ENCODE measurements around the gene TBX3.

The TBX3 gene

GRCh38 chr12:114673169-114673833 is 10.7 kb downstream of the TBX3 start:
- DNase-seq (ENCODE audit: low spot score): peak; percentile 8
- no peak overlapping the region for H3K27ac ChIP-seq (replicated peaks; ENCODE audit: low read length)

DNA sequence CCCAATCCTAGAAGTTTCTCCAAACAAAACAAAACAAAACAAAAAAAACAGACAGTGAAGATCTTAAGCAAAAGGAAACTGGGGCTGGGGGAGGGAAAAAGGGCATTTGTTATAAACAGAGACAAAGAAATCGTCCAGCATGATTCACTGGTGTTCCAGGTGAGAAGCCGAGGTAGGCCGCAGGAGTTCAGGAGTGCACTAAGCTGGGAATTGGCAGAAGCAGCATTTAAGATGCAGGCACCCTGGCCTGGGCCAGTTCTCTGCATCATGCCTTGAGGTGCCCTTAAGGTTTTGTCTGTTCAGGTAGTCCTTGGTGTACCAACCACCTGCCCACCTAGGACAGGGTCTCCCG is 11.2 kb downstream of the TBX3 start:
- no peaks in the 10 kb centered on the region for H3K36me3 ChIP-seq (replicated peaks in 1 of 2; ENCODE audit: control insufficient read depth in 2 of 2, insufficient read depth in 2 of 2, low read length in 2 of 2)
- no peak overlapping the region for H2AK5ac ChIP-seq (ENCODE audit: low read depth, low read length)
- no peak overlapping the region for H3K4ac ChIP-seq (ENCODE audit: low read length)
- no peak overlapping the region for H2BK15ac ChIP-seq (ENCODE audit: low read length)
- H3K4me3 ChIP-seq (ENCODE audit: low read length in 2 of 2): no peak overlapping the region
- peaks cover 45 to 99% (median 94%) of the 10 kb centered on the region in 3 experiments for H3K27me3 ChIP-seq (ENCODE audit: control insufficient read depth in 3 of 3, insufficient read depth in 3 of 3, low read depth in 1 of 3, low read length in 3 of 3)
- no peak overlapping the region for H2BK120ac ChIP-seq (ENCODE audit: low read depth, low read length)
- H3K4me1 ChIP-seq (ENCODE audit: control insufficient read depth in 2 of 2, insufficient read depth in 1 of 2, low read depth in 1 of 2, low read length in 2 of 2): peaks cover 0 to 2% of the 10 kb centered on the region in 2 donors
- H4K91ac ChIP-seq (ENCODE audit: low read depth, low read length, poor library complexity): no peak overlapping the region
- H3K27ac ChIP-seq (replicated peaks; ENCODE audit: low read length): no peak overlapping the region
- H2BK12ac ChIP-seq (ENCODE audit: low read length): no peak overlapping the region
- no peak for DNase-seq (ENCODE audit: low spot score)
- H3K9me3 ChIP-seq (replicated peaks in 1 of 2; ENCODE audit: control insufficient read depth in 2 of 2, insufficient read depth in 1 of 2, low read depth in 1 of 2, low read length in 2 of 2): no peaks in the 10 kb centered on the region
- no peak overlapping the region for H3K9ac ChIP-seq (ENCODE audit: low read depth, low read length, poor library complexity)
- no peak overlapping the region for H3K18ac ChIP-seq (ENCODE audit: low read length)
- no peak overlapping the region for H3K23ac ChIP-seq (ENCODE audit: low read depth, low read length, poor library complexity)
- no peak overlapping the region for H3K14ac ChIP-seq (ENCODE audit: low read length)
- no peak overlapping the region for H2AFZ ChIP-seq (ENCODE audit: low read length)
- H3K4me2 ChIP-seq (ENCODE audit: insufficient read depth, low read length, poor library complexity, severe bottlenecking): no peak overlapping the region
- no peak overlapping the region for H4K8ac ChIP-seq (ENCODE audit: low read depth, low read length)
- WGBS, 2 donors (ENCODE audit: extremely low coverage in 2 of 2, insufficient read length in 2 of 2, insufficient replicate concordance in 1 of 2): no CpG with 5 or more reads among the region's 4 CpGs
- H2BK5ac ChIP-seq (ENCODE audit: low read length): no peak overlapping the region
- no peaks in the 10 kb centered on the region for H3K79me1 ChIP-seq (ENCODE audit: low read depth, low read length)

More at GRCh38 chr12:114673169-114673833, 10.7 kb downstream of the TBX3 start:
- H2BK15ac ChIP-seq (ENCODE audit: low read length): no peak overlapping the region
- no peaks in the 10 kb centered on the region for H3K36me3 ChIP-seq (replicated peaks in 1 of 2; ENCODE audit: control insufficient read depth in 2 of 2, insufficient read depth in 2 of 2, low read length in 2 of 2)
- H4K91ac ChIP-seq (ENCODE audit: low read depth, low read length, poor library complexity): no peak overlapping the region
- H3K23ac ChIP-seq (ENCODE audit: low read depth, low read length, poor library complexity): no peak overlapping the region
- H3K27me3 ChIP-seq (ENCODE audit: control insufficient read depth in 3 of 3, insufficient read depth in 3 of 3, low read depth in 1 of 3, low read length in 3 of 3): peaks cover 44 to 99% (median 94%) of the 10 kb centered on the region in 3 experiments
- no peak overlapping the region for H2BK12ac ChIP-seq (ENCODE audit: low read length)
- H3K18ac ChIP-seq (ENCODE audit: low read length): no peak overlapping the region
- no peak overlapping the region for H2BK120ac ChIP-seq (ENCODE audit: low read depth, low read length)
- no peak overlapping the region for H4K8ac ChIP-seq (ENCODE audit: low read depth, low read length)
- H3K4me1 ChIP-seq (ENCODE audit: control insufficient read depth in 2 of 2, insufficient read depth in 1 of 2, low read depth in 1 of 2, low read length in 2 of 2): peaks cover 0 to 2% of the 10 kb centered on the region in 2 donors
- H3K9me3 ChIP-seq (replicated peaks in 1 of 2; ENCODE audit: control insufficient read depth in 2 of 2, insufficient read depth in 1 of 2, low read depth in 1 of 2, low read length in 2 of 2): no peaks in the 10 kb centered on the region
- no peaks in the 10 kb centered on the region for H3K79me1 ChIP-seq (ENCODE audit: low read depth, low read length)
- H3K4me2 ChIP-seq (ENCODE audit: insufficient read depth, low read length, poor library complexity, severe bottlenecking): no peak overlapping the region
- no peak overlapping the region for H2AFZ ChIP-seq (ENCODE audit: low read length)
- no CpG with 5 or more reads among the region's 10 CpGs for WGBS, 2 donors (ENCODE audit: extremely low coverage in 2 of 2, insufficient read length in 2 of 2, insufficient replicate concordance in 1 of 2)
- H2BK5ac ChIP-seq (ENCODE audit: low read length): no peak overlapping the region
- H3K4ac ChIP-seq (ENCODE audit: low read length): no peak overlapping the region
- peak overlapping the region; percentile 27 for H3K9ac ChIP-seq (ENCODE audit: low read depth, low read length, poor library complexity)
- H2AK5ac ChIP-seq (ENCODE audit: low read depth, low read length): no peak overlapping the region
- no peak overlapping the region for H3K4me3 ChIP-seq (ENCODE audit: low read length in 2 of 2)
- no peak overlapping the region for H3K14ac ChIP-seq (ENCODE audit: low read length)

GRCh38 chr12:114671443-114672411 is 12.2 kb downstream of the TBX3 start:
- peak overlapping the region; percentile 62 for H3K18ac ChIP-seq (ENCODE audit: low read length)
- no peak overlapping the region for H2BK15ac ChIP-seq (ENCODE audit: low read length)
- no peaks in the 10 kb centered on the region for H3K36me3 ChIP-seq (replicated peaks in 1 of 2; ENCODE audit: control insufficient read depth in 2 of 2, insufficient read depth in 2 of 2, low read length in 2 of 2)
- H3K23ac ChIP-seq (ENCODE audit: low read depth, low read length, poor library complexity): no peak overlapping the region
- peaks cover 53 to 99% (median 95%) of the 10 kb centered on the region in 3 experiments for H3K27me3 ChIP-seq (ENCODE audit: control insufficient read depth in 3 of 3, insufficient read depth in 3 of 3, low read depth in 1 of 3, low read length in 3 of 3)
- no peak overlapping the region for H3K27ac ChIP-seq (replicated peaks; ENCODE audit: low read length)
- no peaks in the 10 kb centered on the region for H3K9me3 ChIP-seq (replicated peaks in 1 of 2; ENCODE audit: control insufficient read depth in 2 of 2, insufficient read depth in 1 of 2, low read depth in 1 of 2, low read length in 2 of 2)
- H2AK5ac ChIP-seq (ENCODE audit: low read depth, low read length): no peak overlapping the region
- no peak overlapping the region for H4K8ac ChIP-seq (ENCODE audit: low read depth, low read length)
- no CpG with 5 or more reads among the region's 61 CpGs for WGBS, 2 donors (ENCODE audit: extremely low coverage in 2 of 2, insufficient read length in 2 of 2, insufficient replicate concordance in 1 of 2)
- no peak overlapping the region for H3K14ac ChIP-seq (ENCODE audit: low read length)
- H2BK5ac ChIP-seq (ENCODE audit: low read length): no peak overlapping the region
- no peak overlapping the region for H3K4me3 ChIP-seq (ENCODE audit: low read length in 2 of 2)
- no peak overlapping the region for H3K4me2 ChIP-seq (ENCODE audit: insufficient read depth, low read length, poor library complexity, severe bottlenecking)
- H2AFZ ChIP-seq (ENCODE audit: low read length): peak overlapping the region; percentile 45
- DNase-seq (ENCODE audit: low spot score): peak; percentile 45
- H3K9ac ChIP-seq (ENCODE audit: low read depth, low read length, poor library complexity): no peak overlapping the region
- peaks cover 0 to 8% of the 10 kb centered on the region in 2 donors for H3K4me1 ChIP-seq (ENCODE audit: control insufficient read depth in 2 of 2, insufficient read depth in 1 of 2, low read depth in 1 of 2, low read length in 2 of 2)
- no peak overlapping the region for H3K4ac ChIP-seq (ENCODE audit: low read length)
- no peak overlapping the region for H2BK12ac ChIP-seq (ENCODE audit: low read length)
- no peak overlapping the region for H2BK120ac ChIP-seq (ENCODE audit: low read depth, low read length)
- H3K79me1 ChIP-seq (ENCODE audit: low read depth, low read length): no peaks in the 10 kb centered on the region
- H4K91ac ChIP-seq (ENCODE audit: low read depth, low read length, poor library complexity): no peak overlapping the region

DNA sequence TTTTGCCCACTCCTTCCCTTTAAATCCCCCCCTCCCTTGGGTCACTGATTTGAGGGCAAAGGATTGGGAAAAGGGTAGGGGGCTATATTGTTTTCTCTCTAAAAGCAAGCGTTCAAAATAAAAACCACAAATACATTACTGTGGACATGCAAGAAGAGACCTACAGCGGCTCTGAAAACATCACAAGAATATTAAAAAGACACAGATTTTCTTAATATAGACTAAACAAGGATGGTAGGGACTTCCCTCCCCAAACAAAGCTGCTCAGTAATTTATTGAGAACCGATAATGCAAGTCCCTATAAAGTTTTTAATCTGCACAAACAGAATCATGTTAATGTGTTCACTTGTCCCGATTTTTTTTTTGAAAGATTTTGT is 12.9 kb downstream of the TBX3 start:
- H3K27ac ChIP-seq (replicated peaks; ENCODE audit: low read length): no peak overlapping the region
- H3K9ac ChIP-seq (ENCODE audit: low read depth, low read length, poor library complexity): no peak overlapping the region
- H2BK5ac ChIP-seq (ENCODE audit: low read length): no peak overlapping the region
- H2BK12ac ChIP-seq (ENCODE audit: low read length): no peak overlapping the region
- no CpG with 5 or more reads among the region's 4 CpGs for WGBS, 2 donors (ENCODE audit: extremely low coverage in 2 of 2, insufficient read length in 2 of 2, insufficient replicate concordance in 1 of 2)
- H3K27me3 ChIP-seq (ENCODE audit: control insufficient read depth in 3 of 3, insufficient read depth in 3 of 3, low read depth in 1 of 3, low read length in 3 of 3): peaks cover 56 to 99% (median 95%) of the 10 kb centered on the region in 3 experiments
- no peak overlapping the region for H3K4me2 ChIP-seq (ENCODE audit: insufficient read depth, low read length, poor library complexity, severe bottlenecking)
- peak; percentile 20 for DNase-seq (ENCODE audit: low spot score)
- H3K23ac ChIP-seq (ENCODE audit: low read depth, low read length, poor library complexity): no peak overlapping the region
- H3K36me3 ChIP-seq (replicated peaks in 1 of 2; ENCODE audit: control insufficient read depth in 2 of 2, insufficient read depth in 2 of 2, low read length in 2 of 2): no peaks in the 10 kb centered on the region
- H3K9me3 ChIP-seq (replicated peaks in 1 of 2; ENCODE audit: control insufficient read depth in 2 of 2, insufficient read depth in 1 of 2, low read depth in 1 of 2, low read length in 2 of 2): no peaks in the 10 kb centered on the region
- no peak overlapping the region for H4K91ac ChIP-seq (ENCODE audit: low read depth, low read length, poor library complexity)
- no peak overlapping the region for H3K14ac ChIP-seq (ENCODE audit: low read length)
- H3K18ac ChIP-seq (ENCODE audit: low read length): no peak overlapping the region
- H2AK5ac ChIP-seq (ENCODE audit: low read depth, low read length): no peak overlapping the region
- H3K4me3 ChIP-seq (ENCODE audit: low read length in 2 of 2): no peak overlapping the region
- no peaks in the 10 kb centered on the region for H3K79me1 ChIP-seq (ENCODE audit: low read depth, low read length)
- H3K4ac ChIP-seq (ENCODE audit: low read length): no peak overlapping the region
- H2BK15ac ChIP-seq (ENCODE audit: low read length): no peak overlapping the region
- no peak overlapping the region for H4K8ac ChIP-seq (ENCODE audit: low read depth, low read length)
- H2AFZ ChIP-seq (ENCODE audit: low read length): no peak overlapping the region
- no peak overlapping the region for H2BK120ac ChIP-seq (ENCODE audit: low read depth, low read length)
- H3K4me1 ChIP-seq (ENCODE audit: control insufficient read depth in 2 of 2, insufficient read depth in 1 of 2, low read depth in 1 of 2, low read length in 2 of 2): peaks cover 0 to 9% of the 10 kb centered on the region in 2 donors

All from neuronal stem cell (in vitro differentiated cells).